IPS-NIHi7 (cell line): ENCODE results near the gene CREBZF.
"Not testable (repeated sequence)": the region's sequence is repeated elsewhere in the genome, so short reads cannot be mapped to it uniquely, and the experiment has no call there.

Experiments used
- DNase-seq: peaks from one replicate; pipeline ENCODE4 v3.0.0; 2012; ENCODE audit warnings: mixed read lengths; ENCODE audit errors: extremely low spot score

The CREBZF gene

GRCh38 chr11:85626496-85626895 lies 38.4 kb downstream of the CREBZF start:
- DNase-seq: no peak

DNA sequence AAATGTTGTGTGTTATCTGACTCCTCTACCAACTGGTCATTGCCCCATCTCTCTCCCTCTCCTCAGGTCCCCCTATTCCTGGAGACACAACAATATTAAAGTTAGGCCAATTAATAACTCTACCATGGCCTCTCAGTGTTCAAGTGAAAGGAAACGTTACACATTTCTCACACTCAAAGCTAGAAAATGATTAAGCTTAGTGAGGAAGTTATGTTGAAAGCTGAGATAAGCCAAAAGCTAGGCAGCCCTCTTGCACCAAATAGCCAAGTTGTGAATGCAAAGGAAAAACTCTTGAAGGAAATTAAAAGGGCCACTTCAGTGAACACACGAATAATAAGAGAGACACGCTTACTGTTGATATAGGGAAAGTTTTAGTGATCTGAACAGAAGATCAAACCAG lies 44.7 kb downstream of the CREBZF start:
- no peak for DNase-seq

GRCh38 chr11:85619499-85619898 lies 45.4 kb downstream of the CREBZF start:
- no peak for DNase-seq

- DNase-seq: not testable (repeated sequence)
These were observed 53.3 kb downstream of the CREBZF start for GRCh38 chr11:85611643-85612042.
